Lower leg skin (tissue), 3 donors: Measurements from ENCODE around the gene IFT52.

ENCODE experiments used
- POLR2A ChIP-seq, 2 donors: fragments of 450-650 bp; IDR thresholded peaks; one replicate each; pipeline ENCODE4 v1.6.1; 2016 to 2017; ENCODE audit warnings: antibody characterized with exemption in 2 of 2, mild to moderate bottlenecking in 1 of 2, moderate library complexity in 1 of 2
- TF ChIP-seq, protein P1 (sequence below), 3 donors: fragments of 450-650 bp; IDR thresholded peaks; one replicate each; pipeline ENCODE4 v1.5.1; 2016; ENCODE audit warnings: antibody characterized with exemption in 3 of 3, mild to moderate bottlenecking in 3 of 3, moderate library complexity in 2 of 3

DNA sequence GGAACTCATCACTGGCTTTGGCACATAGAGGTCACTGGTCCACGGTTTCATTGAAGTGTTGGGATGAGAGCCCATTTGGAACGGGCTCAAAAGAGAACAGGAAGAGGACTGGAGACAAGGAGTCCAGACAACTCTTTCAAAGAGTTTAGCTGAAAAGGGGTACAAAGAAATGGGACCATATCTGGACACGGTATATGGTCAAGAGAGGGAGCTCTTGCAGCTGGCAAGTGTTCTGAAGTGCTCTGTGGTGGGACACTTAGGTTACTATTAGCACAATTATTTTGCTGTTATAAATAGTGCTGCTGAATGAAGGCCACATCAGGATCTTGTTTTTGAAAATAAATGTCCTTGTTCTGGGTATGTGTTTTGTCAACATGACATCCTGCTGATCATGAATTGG is 27.3 kb upstream of the IFT52 start:
- TF ChIP-seq, protein P1, sequence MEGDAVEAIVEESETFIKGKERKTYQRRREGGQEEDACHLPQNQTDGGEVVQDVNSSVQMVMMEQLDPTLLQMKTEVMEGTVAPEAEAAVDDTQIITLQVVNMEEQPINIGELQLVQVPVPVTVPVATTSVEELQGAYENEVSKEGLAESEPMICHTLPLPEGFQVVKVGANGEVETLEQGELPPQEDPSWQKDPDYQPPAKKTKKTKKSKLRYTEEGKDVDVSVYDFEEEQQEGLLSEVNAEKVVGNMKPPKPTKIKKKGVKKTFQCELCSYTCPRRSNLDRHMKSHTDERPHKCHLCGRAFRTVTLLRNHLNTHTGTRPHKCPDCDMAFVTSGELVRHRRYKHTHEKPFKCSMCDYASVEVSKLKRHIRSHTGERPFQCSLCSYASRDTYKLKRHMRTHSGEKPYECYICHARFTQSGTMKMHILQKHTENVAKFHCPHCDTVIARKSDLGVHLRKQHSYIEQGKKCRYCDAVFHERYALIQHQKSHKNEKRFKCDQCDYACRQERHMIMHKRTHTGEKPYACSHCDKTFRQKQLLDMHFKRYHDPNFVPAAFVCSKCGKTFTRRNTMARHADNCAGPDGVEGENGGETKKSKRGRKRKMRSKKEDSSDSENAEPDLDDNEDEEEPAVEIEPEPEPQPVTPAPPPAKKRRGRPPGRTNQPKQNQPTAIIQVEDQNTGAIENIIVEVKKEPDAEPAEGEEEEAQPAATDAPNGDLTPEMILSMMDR (IDR thresholded peaks at IDR 0.05), result no peak
- TF ChIP-seq POLR2A (IDR thresholded peaks at IDR 0.05), result no peak
